GM19035 (cell line): Measurements from ENCODE around the gene ATG4C.
"Not testable (repeated sequence)": the region's sequence is repeated elsewhere in the genome, so short reads cannot be mapped to it uniquely, and the experiment has no call there.

Experiments
- ATAC-seq: cut with Tn5 transposase; IDR thresholded peaks from one replicate; pipeline ENCODE4 v1.9.1; 2021; ENCODE audit not compliant: unreplicated experiment

ATG4C gene

GRCh38 chr1:62783736-62784508 is at the start of gene ATG4C:
ATG4C (plus strand) TSS chr1:62784132; CDS start chr1:62803787, 19,655 bp downstream.
- peak; percentile 98 for ATAC-seq

- ATAC-seq, result no peak
Measured at GRCh38 chr1:62735491-62736171, 48.3 kb upstream of the ATG4C start.

- ATAC-seq, result not testable (repeated sequence)
Measured at GRCh38 chr1:62740701-62741100, 43.2 kb upstream of the ATG4C start.

- ATAC-seq, result no peak
Measured at GRCh38 chr1:62744611-62745577, 39.0 kb upstream of the ATG4C start.

- no peak for ATAC-seq
Measured at GRCh38 chr1:62746086-62746808, 37.7 kb upstream of the ATG4C start.

- ATAC-seq, result no peak
Measured at GRCh38 chr1:62746809-62747138, 37.2 kb upstream of the ATG4C start.

GRCh38 chr1:62753031-62753965 is 30.6 kb upstream of the ATG4C start:
- no peak for ATAC-seq

GRCh38 chr1:62754938-62755337 is 29.0 kb upstream of the ATG4C start:
- ATAC-seq, result not testable (repeated sequence)

GRCh38 chr1:62756255-62756884 is 27.6 kb upstream of the ATG4C start:
- ATAC-seq, result not testable (repeated sequence)

- ATAC-seq, result not testable (repeated sequence)
Measured at GRCh38 chr1:62759232-62759875, 24.6 kb upstream of the ATG4C start.

- ATAC-seq, result not testable (repeated sequence)
Measured at GRCh38 chr1:62760021-62760782, 23.7 kb upstream of the ATG4C start.

- not testable (repeated sequence) for ATAC-seq
Measured at GRCh38 chr1:62761223-62761870, 22.6 kb upstream of the ATG4C start.

GRCh38 chr1:62762027-62762426 is 21.9 kb upstream of the ATG4C start:
- ATAC-seq, result not testable (repeated sequence)

- no peak for ATAC-seq
Measured at GRCh38 chr1:62765981-62766380, 18.0 kb upstream of the ATG4C start.

GRCh38 chr1:62768551-62768950 is 15.4 kb upstream of the ATG4C start:
- not testable (repeated sequence) for ATAC-seq

GRCh38 chr1:62772607-62773295 is 11.2 kb upstream of the ATG4C start:
- no peak for ATAC-seq

GRCh38 chr1:62774006-62774405 is 9.9 kb upstream of the ATG4C start:
- ATAC-seq, result no peak
